SK-N-SH (cell line): ENCODE results near the gene TNNT2. TPM values are rescaled to one million over a fixed set of nuclear protein-coding genes. Genes with fewer than 3 reads are reported as not detected.
A peak's percentile ranks its signal among the peaks of the same experiment; 100 is the strongest.

ENCODE experiments used
- CTCF ChIA-PET: fragments of 300-600, 350-600 bp; formaldehyde crosslinking; extraction: SDS; loops from one replicate; lab custom pipeline; 2021; lab: Yijun Ruan, JAX
- POLR2A ChIA-PET: fragments of 350-600 bp; sonication (Branson Sonifier 250); formaldehyde crosslinking; extraction: SDS; loops from one replicate; lab custom pipeline; 2020; ENCODE audit warnings: antibody characterized with exemption, inconsistent platforms; lab: Yijun Ruan, JAX
- DNase-seq: peaks from one replicate; pipeline ENCODE4 v3.0.0; 2012
- H2AFZ ChIP-seq: fragments of 200-600 bp; sonication (generic); 2 replicates; pipeline ENCODE4 v1.8.1; 2016; ENCODE audit warnings: antibody characterized with exemption, mild to moderate bottlenecking, low read depth
- H3F3A ChIP-seq: fragments of 200-600 bp; sonication (generic); replicated peaks from 2 replicates; pipeline ENCODE3; 2016; ENCODE audit warnings: antibody characterized with exemption, mild to moderate bottlenecking; ENCODE audit not compliant: insufficient read depth
- H3K27ac ChIP-seq, 2 experiments: fragments of 200-500 bp in 1 of 2; fragments of 200-600 bp in 1 of 2; sonication (Bioruptor generic) in 1 of 2; sonication (generic), shearing (Covaris generic) in 1 of 2; 2 replicates each; pipeline versions ENCODE4 v1.5.1 to v1.6.1; 2014 to 2016; ENCODE audit warnings: low read depth in 2 of 2, inconsistent platforms in 1 of 2, low read length in 1 of 2, mild to moderate bottlenecking in 1 of 2, mixed read lengths in 1 of 2
- H3K27me3 ChIP-seq: fragments of 200-600 bp; sonication (generic), shearing (Covaris generic); 2 replicates; pipeline ENCODE4 v1.6.1; 2016; ENCODE audit warnings: mixed run types; ENCODE audit not compliant: insufficient read depth
- H3K36me3 ChIP-seq, 2 experiments: fragments of 200-500 bp in 1 of 2; fragments of 200-600 bp in 1 of 2; sonication (Bioruptor generic) in 1 of 2; sonication (generic) in 1 of 2; replicated peaks in 1 of 2; 2 replicates each; pipeline versions ENCODE3 to v1.5.1; 2014 to 2016; ENCODE audit warnings: low read length in 1 of 2, mild to moderate bottlenecking in 1 of 2; ENCODE audit not compliant: insufficient read depth in 2 of 2, control insufficient read depth in 1 of 2
- H3K4me1 ChIP-seq, 2 experiments: fragments of 200-500 bp in 1 of 2; fragments of 200-600 bp in 1 of 2; sonication (Bioruptor generic) in 1 of 2; sonication (generic), shearing (Covaris generic) in 1 of 2; 2 replicates each; pipeline versions ENCODE4 v1.5.1 to v1.6.1; 2014 to 2016; ENCODE audit warnings: low read depth in 1 of 2, low read length in 1 of 2, mixed run types in 1 of 2; ENCODE audit not compliant: insufficient read depth in 2 of 2, control insufficient read depth in 1 of 2
- H3K4me2 ChIP-seq: fragments of 200-600 bp; sonication (generic), shearing (Covaris generic); 2 replicates; pipeline ENCODE4 v1.6.1; 2017; ENCODE audit warnings: mixed run types
- H3K4me3 ChIP-seq, 2 experiments: fragments of 200-500 bp in 1 of 2; fragments of 200-600 bp in 1 of 2; sonication (Bioruptor generic) in 1 of 2; sonication (generic), shearing (Covaris generic) in 1 of 2; 2 replicates each; pipeline versions ENCODE4 v1.5.1 to v1.8.1; 2014 to 2016; ENCODE audit warnings: low read depth in 2 of 2, inconsistent platforms in 1 of 2, low read length in 1 of 2, mild to moderate bottlenecking in 1 of 2, mixed read lengths in 1 of 2, moderate library complexity in 1 of 2
- H3K79me2 ChIP-seq: fragments of 200-600 bp; sonication (generic); 2 replicates; pipeline ENCODE4 v1.8.1; 2017; ENCODE audit warnings: mild to moderate bottlenecking; ENCODE audit not compliant: insufficient read depth
- H3K9ac ChIP-seq: fragments of 200-600 bp; sonication (generic); 2 replicates; pipeline ENCODE4 v1.6.1; 2017; ENCODE audit warnings: mixed run types
- H3K9me2 ChIP-seq: fragments of 200-600 bp; sonication (generic); 2 replicates; pipeline ENCODE4 v1.6.1; 2017; ENCODE audit warnings: mixed run types
- H3K9me3 ChIP-seq: fragments of 200-600 bp; sonication (generic); 2 replicates; pipeline ENCODE4 v1.6.1; 2017; ENCODE audit warnings: mixed run types, mild to moderate bottlenecking, moderate library complexity
- H4K20me1 ChIP-seq: fragments of 200-600 bp; sonication (generic); 2 replicates; pipeline ENCODE4 v1.6.1; 2017; ENCODE audit warnings: mild to moderate bottlenecking, mixed run types; ENCODE audit not compliant: insufficient read depth
- CHD2 ChIP-seq: fragments of 150-350 bp; IDR thresholded peaks from 2 replicates; pipeline ENCODE4 v1.6.1; 2018; ENCODE audit warnings: low read length; ENCODE audit not compliant: partially characterized antibody
- FOXJ3 ChIP-seq: sonication (generic); formaldehyde crosslinking; IDR thresholded peaks from 2 replicates; pipeline ENCODE4 v1.5.1; 2020; ENCODE audit warnings: mild to moderate bottlenecking, missing genetic modification reagents
- FOXM1 ChIP-seq: IDR thresholded peaks from 2 replicates; pipeline ENCODE4 v1.4.0; 2012; ENCODE audit warnings: low read depth, mild to moderate bottlenecking
- GABPA ChIP-seq: IDR thresholded peaks from 2 replicates; pipeline ENCODE4 v1.4.0; 2012; ENCODE audit warnings: low read depth, mild to moderate bottlenecking
- MXI1 ChIP-seq: IDR thresholded peaks from 2 replicates; pipeline ENCODE4 v1.6.1; 2012; ENCODE audit warnings: mild to moderate bottlenecking, low read depth, low read length, improper control_type of control experiment
- NFIC ChIP-seq: IDR thresholded peaks from 2 replicates; pipeline ENCODE4 v1.4.0; 2012; ENCODE audit warnings: borderline replicate concordance
- RAD21 ChIP-seq: IDR thresholded peaks from 2 replicates; pipeline ENCODE4 v1.6.1; 2012; ENCODE audit warnings: mild to moderate bottlenecking, low read length
- REST ChIP-seq: IDR thresholded peaks from 2 replicates; pipeline ENCODE4 v1.6.1; 2012; ENCODE audit warnings: mild to moderate bottlenecking, low read depth, low read length, moderate library complexity
- RXRA ChIP-seq: IDR thresholded peaks from 2 replicates; pipeline ENCODE4 v1.4.0; 2012; ENCODE audit warnings: low read depth, mild to moderate bottlenecking, borderline replicate concordance
- SMC3 ChIP-seq: IDR thresholded peaks from 2 replicates; pipeline ENCODE4 v1.6.1; 2012; ENCODE audit warnings: low read depth, low read length, improper control_type of control experiment
- TAF1 ChIP-seq: IDR thresholded peaks from 2 replicates; pipeline ENCODE4 v1.6.1; 2012; ENCODE audit warnings: low read depth, mild to moderate bottlenecking, low read length, moderate library complexity, borderline replicate concordance
- USF1 ChIP-seq: IDR thresholded peaks from 2 replicates; pipeline ENCODE4 v1.4.0; 2012; ENCODE audit warnings: low read depth, borderline replicate concordance
- WGBS: methylation state at CpG from one replicate; pipeline ENCODE4 v1.1.6; 2017; ENCODE audit warnings: low lambda C conversion rate; 5-methylcytosine and 5-hydroxymethylcytosine counted together
- polyA plus RNA-seq, 3 experiments: library from polyadenylated mRNA; depleted of rRNA; stranded (reverse); fragments of >200 nt; gene quantifications; 2 replicates each; pipeline ENCODE4 v1.2.3, GENCODE V29; 2012
- TF ChIP-seq, protein P1 (sequence below): fragments of 200-600 bp; sonication (generic); IDR thresholded peaks from 2 replicates; pipeline ENCODE4 v1.6.1; 2017; ENCODE audit warnings: antibody characterized with exemption, mild to moderate bottlenecking, moderate library complexity
- TF ChIP-seq, protein P2 (sequence below): IDR thresholded peaks from 2 replicates; pipeline ENCODE4 v1.4.0; 2012; ENCODE audit warnings: low read depth

TNNT2 gene
- polyA plus RNA-seq, 1 of the 3 experiments (the other 2 are of a cell fraction), result 0.33 TPM

- no peak for DNase-seq
- H3K27ac ChIP-seq, result no peak overlapping the region
- no peaks in the 10 kb centered on the region for H3K9me3 ChIP-seq
- ChIA-PET POLR2A (no interaction called here), CTCF (interaction anchor here (1.2 to 4.4 kb wide), 10 partner anchors 10 to 120 kb away, joined by 3 to 37 read pairs (median 5); no protein-coding TSS in a partner anchor)
- no peak overlapping the region for H3K4me2 ChIP-seq
- H3K9ac ChIP-seq, result no peak overlapping the region
- no peaks in the 10 kb centered on the region for H4K20me1 ChIP-seq
- 70% methylated on average over 4 of the region's 4 CpGs for WGBS
- H3F3A ChIP-seq, result no peaks in the 10 kb centered on the region
- H3K4me3 ChIP-seq, result no peak overlapping the region
- H3K36me3 ChIP-seq, result no peaks in the 10 kb centered on the region
- H3K27me3 ChIP-seq, result peaks cover 53% of the 10 kb centered on the region
- TF ChIP-seq, protein P1, sequence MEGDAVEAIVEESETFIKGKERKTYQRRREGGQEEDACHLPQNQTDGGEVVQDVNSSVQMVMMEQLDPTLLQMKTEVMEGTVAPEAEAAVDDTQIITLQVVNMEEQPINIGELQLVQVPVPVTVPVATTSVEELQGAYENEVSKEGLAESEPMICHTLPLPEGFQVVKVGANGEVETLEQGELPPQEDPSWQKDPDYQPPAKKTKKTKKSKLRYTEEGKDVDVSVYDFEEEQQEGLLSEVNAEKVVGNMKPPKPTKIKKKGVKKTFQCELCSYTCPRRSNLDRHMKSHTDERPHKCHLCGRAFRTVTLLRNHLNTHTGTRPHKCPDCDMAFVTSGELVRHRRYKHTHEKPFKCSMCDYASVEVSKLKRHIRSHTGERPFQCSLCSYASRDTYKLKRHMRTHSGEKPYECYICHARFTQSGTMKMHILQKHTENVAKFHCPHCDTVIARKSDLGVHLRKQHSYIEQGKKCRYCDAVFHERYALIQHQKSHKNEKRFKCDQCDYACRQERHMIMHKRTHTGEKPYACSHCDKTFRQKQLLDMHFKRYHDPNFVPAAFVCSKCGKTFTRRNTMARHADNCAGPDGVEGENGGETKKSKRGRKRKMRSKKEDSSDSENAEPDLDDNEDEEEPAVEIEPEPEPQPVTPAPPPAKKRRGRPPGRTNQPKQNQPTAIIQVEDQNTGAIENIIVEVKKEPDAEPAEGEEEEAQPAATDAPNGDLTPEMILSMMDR, result 0 out of 2 replicates have a peak, but pooled peaks have one; percentile 9
- TF ChIP-seq FOXJ3 (CRISPR knock-in tag), result no peak
- no peaks in the 10 kb centered on the region for H3K79me2 ChIP-seq
- no peaks in the 10 kb centered on the region for H3K9me2 ChIP-seq
- H2AFZ ChIP-seq, result no peak overlapping the region
- peaks cover 0 to 28% of the 10 kb centered on the region in 2 experiments; a peak in 1 of 4 replicates for H3K4me1 ChIP-seq
Measured at GRCh38 chr1:201375169-201375568, 2.3 kb downstream of the TNNT2 start.

DNA sequence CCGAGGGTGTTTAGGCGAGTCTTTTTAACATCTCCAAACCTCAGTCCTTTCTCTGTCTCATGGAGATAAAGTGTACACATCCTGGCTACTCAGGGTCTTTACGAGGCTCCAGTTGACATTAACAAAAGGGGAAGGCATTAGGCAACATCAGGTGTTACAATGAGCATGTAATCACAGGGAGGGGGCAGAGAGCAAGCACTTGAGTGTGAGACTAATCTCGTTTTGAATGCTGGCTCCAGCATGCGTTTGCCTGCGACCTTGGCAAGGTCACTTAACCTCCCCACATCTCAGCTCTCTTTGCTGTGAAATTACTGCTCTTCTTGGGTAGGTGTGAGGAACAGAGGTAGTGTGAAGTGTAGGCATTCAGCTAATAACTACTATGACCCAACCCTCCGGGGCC is 3.1 kb downstream of the TNNT2 start:
- Histone ChIP-seq H3K9me3 (no peaks in the 10 kb centered on the region), H3K4me2 (no peak overlapping the region), H4K20me1 (no peaks in the 10 kb centered on the region), H3K36me3 (no peaks in the 10 kb centered on the region), H3K4me3 (no peak overlapping the region), H3K79me2 (no peaks in the 10 kb centered on the region), H2AFZ (no peak overlapping the region), H3F3A (no peaks in the 10 kb centered on the region), H3K4me1 (peaks cover 0 to 31% of the 10 kb centered on the region in 2 experiments; a peak in 1 of 4 replicates), H3K9ac (no peak overlapping the region), H3K9me2 (no peaks in the 10 kb centered on the region), H3K27ac (no peak overlapping the region), H3K27me3 (peaks cover 59% of the 10 kb centered on the region)
- ChIA-PET CTCF (interaction anchor here (0.8 to 4.4 kb wide), 8 partner anchors 11 to 139 kb away, joined by 3 to 37 read pairs (median 5); no protein-coding TSS in a partner anchor), POLR2A (no interaction called here)
- WGBS, result 48% methylated on average over 7 of the region's 7 CpGs
- TF ChIP-seq REST, result no peak
- DNase-seq, result no peak

DNA sequence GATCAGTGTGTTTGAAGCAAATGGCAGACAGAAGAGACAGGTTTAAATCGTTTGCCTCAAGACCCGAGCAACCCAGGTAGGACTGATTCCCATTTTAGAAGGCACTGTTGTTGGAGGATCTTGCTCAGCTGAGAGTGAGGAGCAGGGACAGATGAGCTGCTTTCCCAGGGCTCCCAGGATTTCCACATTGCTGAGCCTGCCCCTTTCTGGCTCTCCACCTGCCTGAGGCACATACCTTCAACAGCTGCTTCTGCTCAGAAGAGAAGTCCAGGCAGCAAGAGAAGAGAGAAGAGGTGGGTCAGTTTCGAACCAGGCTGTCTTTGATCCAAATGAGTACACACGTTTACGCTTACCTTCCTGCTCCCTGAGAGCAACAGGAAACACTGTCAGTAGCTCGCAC is 5.7 kb downstream of the TNNT2 start:
- CTCF ChIA-PET, result interaction anchor here (1.1 to 3.5 kb wide), 5 partner anchors 10 to 142 kb away, joined by 3 to 25 read pairs (median 4); no protein-coding TSS in a partner anchor
- POLR2A ChIA-PET, result no interaction called here
- TF ChIP-seq FOXJ3 (CRISPR knock-in tag) (no peak), CHD2 (no peak), TAF1 (no peak), RXRA (no peak), RAD21 (no peak), NFIC (no peak), MXI1 (no peak), FOXM1 (no peak), GABPA (no peak), SMC3 (no peak), USF1 (no peak)
- TF ChIP-seq, protein P2, sequence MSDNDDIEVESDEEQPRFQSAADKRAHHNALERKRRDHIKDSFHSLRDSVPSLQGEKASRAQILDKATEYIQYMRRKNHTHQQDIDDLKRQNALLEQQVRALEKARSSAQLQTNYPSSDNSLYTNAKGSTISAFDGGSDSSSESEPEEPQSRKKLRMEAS, result no peak

More for the DNA sequence above, 5.7 kb downstream of the TNNT2 start:
- Histone ChIP-seq H4K20me1 (no peaks in the 10 kb centered on the region), H3K4me3 (no peak overlapping the region), H3K36me3 (no peaks in the 10 kb centered on the region), H3K4me2 (no peak overlapping the region), H3K4me1 (peaks cover 0 to 25% of the 10 kb centered on the region in 2 experiments; a peak in 1 of 4 replicates), H3K9ac (no peak overlapping the region), H2AFZ (no peak overlapping the region), H3K9me3 (no peaks in the 10 kb centered on the region), H3F3A (no peaks in the 10 kb centered on the region), H3K27me3 (peaks cover 77% of the 10 kb centered on the region), H3K79me2 (no peaks in the 10 kb centered on the region), H3K9me2 (no peaks in the 10 kb centered on the region), H3K27ac (no peak overlapping the region)
- DNase-seq, result no peak
- WGBS, result 60% methylated on average over 5 of the region's 6 CpGs
